Prostate gland (tissue), 2 donors: Measurements from ENCODE around the gene P2RY6.

Experiments used
- POLR2A ChIP-seq: fragments of 450-650 bp; IDR thresholded peaks from one replicate; pipeline ENCODE4 v1.6.1; 2016; ENCODE audit warnings: antibody characterized with exemption, mild to moderate bottlenecking
- TF ChIP-seq, protein P1 (sequence below), 4 experiments: fragments of 200-600 bp in 2 of 4; fragments of 450-650 bp in 2 of 4; sonication (generic) in 2 of 4; IDR thresholded peaks; 1 replicate in 3 of 4; 2 replicates in 1 of 4; pipeline ENCODE4 v1.5.1; 2016 to 2019; ENCODE audit warnings: antibody characterized with exemption in 4 of 4, mild to moderate bottlenecking in 2 of 4, moderate library complexity in 2 of 4

GRCh38 chr11:73262851-73263495, 9.2 kb upstream of the P2RY6 start:
- TF ChIP-seq, protein P1, sequence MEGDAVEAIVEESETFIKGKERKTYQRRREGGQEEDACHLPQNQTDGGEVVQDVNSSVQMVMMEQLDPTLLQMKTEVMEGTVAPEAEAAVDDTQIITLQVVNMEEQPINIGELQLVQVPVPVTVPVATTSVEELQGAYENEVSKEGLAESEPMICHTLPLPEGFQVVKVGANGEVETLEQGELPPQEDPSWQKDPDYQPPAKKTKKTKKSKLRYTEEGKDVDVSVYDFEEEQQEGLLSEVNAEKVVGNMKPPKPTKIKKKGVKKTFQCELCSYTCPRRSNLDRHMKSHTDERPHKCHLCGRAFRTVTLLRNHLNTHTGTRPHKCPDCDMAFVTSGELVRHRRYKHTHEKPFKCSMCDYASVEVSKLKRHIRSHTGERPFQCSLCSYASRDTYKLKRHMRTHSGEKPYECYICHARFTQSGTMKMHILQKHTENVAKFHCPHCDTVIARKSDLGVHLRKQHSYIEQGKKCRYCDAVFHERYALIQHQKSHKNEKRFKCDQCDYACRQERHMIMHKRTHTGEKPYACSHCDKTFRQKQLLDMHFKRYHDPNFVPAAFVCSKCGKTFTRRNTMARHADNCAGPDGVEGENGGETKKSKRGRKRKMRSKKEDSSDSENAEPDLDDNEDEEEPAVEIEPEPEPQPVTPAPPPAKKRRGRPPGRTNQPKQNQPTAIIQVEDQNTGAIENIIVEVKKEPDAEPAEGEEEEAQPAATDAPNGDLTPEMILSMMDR (IDR thresholded peaks at IDR 0.05) = no peak
- no peak for TF ChIP-seq POLR2A
